ENCODE measurements around the gene STK33. TPM values are rescaled to one million over a fixed set of nuclear protein-coding genes. Genes with fewer than 3 reads are reported as not detected.

The STK33 gene
- total RNA-seq, 1 experiment from 2014 or later, result 10.9 TPM

GRCh38 chr11:8365216-8365941 is 228.6 kb downstream of the STK33 start:
- no peaks in the 10 kb centered on the region for H3K27me3 ChIP-seq (ENCODE audit: insufficient read depth, low read length)
- no peak overlapping the region for H2AFZ ChIP-seq (ENCODE audit: low read depth, low read length, poor library complexity, severe bottlenecking)
- ATAC-seq (peak; percentile 53), DNase-seq (ENCODE audit: low read depth, low spot score) (no peak)
- POLR2A ChIA-PET, result no interaction called here
- H3K27ac ChIP-seq (ENCODE audit: low read depth, low read length), result no peak overlapping the region
- H3K4me1 ChIP-seq (ENCODE audit: control insufficient read depth in 1 of 2, insufficient read depth in 2 of 2, low read length in 2 of 2), result no peaks in the 10 kb centered on the region
- intact Hi-C loops (cut with micrococcal nuclease), result no loop called here
- no peak overlapping the region for H3K4me2 ChIP-seq (ENCODE audit: low read length)
- no TSS peak for BruUV-seq (replicated peaks)
- TF ChIP-seq CBX3 (IDR thresholded peaks at IDR 0.05; ENCODE audit: low read depth) (no peak), POLR2A (IDR thresholded peaks at IDR 0.05; ENCODE audit: borderline replicate concordance, extremely low read depth, insufficient read depth, insufficient read length) (no peak), FOSL1 (IDR thresholded peaks at IDR 0.05; ENCODE audit: low read depth) (no peak), CTCF (IDR thresholded peaks at IDR 0.05 in 2 of 3, conservative IDR thresholded peaks at IDR 0.05 in 1 of 3; ENCODE audit: borderline replicate concordance in 1 of 3, insufficient read depth in 1 of 3, low read depth in 2 of 3, low read length in 2 of 3) (peak in 2 of 3 experiments; percentile 27 to 30; a peak in 4 of 6 replicates), JUND (IDR thresholded peaks at IDR 0.05) (no peak), ATF3 (IDR thresholded peaks at IDR 0.05) (no peak), REST (IDR thresholded peaks at IDR 0.05; ENCODE audit: low read depth) (no peak), ZNF274 (IDR thresholded peaks at IDR 0.05; ENCODE audit: low read depth, low read length) (no peak)
- no peaks in the 10 kb centered on the region for H3K9me2 ChIP-seq (ENCODE audit: insufficient read depth)
- H4K20me1 ChIP-seq (ENCODE audit: insufficient read depth), result no peaks in the 10 kb centered on the region
- H3K9ac ChIP-seq (ENCODE audit: low read length), result no peak overlapping the region
- H3K36me3 ChIP-seq (ENCODE audit: control insufficient read depth in 1 of 2, insufficient read depth in 2 of 2, low read length in 2 of 2), result no peaks in the 10 kb centered on the region
- CTCF ChIA-PET, result no interaction called here
- no peaks in the 10 kb centered on the region for H3K79me2 ChIP-seq (ENCODE audit: insufficient read depth, low read length)
- RAD21 ChIA-PET (ENCODE audit: low non-redundant PET in 1 of 2, low total read pairs in 2 of 2, uncharacterized antibody in 2 of 2, unreplicated experiment in 2 of 2), result no interaction called here
- H3K9me3 ChIP-seq (ENCODE audit: control insufficient read depth in 1 of 2, insufficient read depth in 1 of 2, low read depth in 1 of 2, low read length in 2 of 2), result no peaks in the 10 kb centered on the region
- no peak overlapping the region for H3K4me3 ChIP-seq (replicated peaks in 1 of 2; ENCODE audit: low read depth in 1 of 2, low read length in 2 of 2)
